GM19467 (cell line): ENCODE results near the gene XRCC2.

Experiments used
- ATAC-seq: cut with Tn5 transposase; IDR thresholded peaks from one replicate; pipeline ENCODE4 v1.9.1; 2021; ENCODE audit warnings: mild to moderate bottlenecking, moderate library complexity; ENCODE audit not compliant: unreplicated experiment

The XRCC2 gene

GRCh38 chr7:152618427-152618826 lies 57.5 kb downstream of the XRCC2 start:
- no peak for ATAC-seq

- ATAC-seq: no peak
Observed at GRCh38 chr7:152617056-152617455, 58.9 kb downstream of the XRCC2 start.

GRCh38 chr7:152615031-152615741 lies 60.8 kb downstream of the XRCC2 start:
- ATAC-seq: no peak

GRCh38 chr7:152608656-152609055 lies 67.3 kb downstream of the XRCC2 start:
- ATAC-seq: no peak

- ATAC-seq: no peak
Observed at GRCh38 chr7:152608208-152608607, 67.7 kb downstream of the XRCC2 start.

- ATAC-seq: no peak
Observed at GRCh38 chr7:152607007-152607406, 68.9 kb downstream of the XRCC2 start.

GRCh38 chr7:152602962-152603361 lies 73.0 kb downstream of the XRCC2 start:
- no peak for ATAC-seq

- no peak for ATAC-seq
Observed at GRCh38 chr7:152601305-152601798, 74.6 kb downstream of the XRCC2 start.

GRCh38 chr7:152600266-152600665 lies 75.7 kb downstream of the XRCC2 start:
- no peak for ATAC-seq

- ATAC-seq: no peak
Observed at GRCh38 chr7:152597507-152597906, 78.4 kb downstream of the XRCC2 start.

GRCh38 chr7:152596824-152597223 lies 79.1 kb downstream of the XRCC2 start:
- ATAC-seq: no peak
